CD4-positive, alpha-beta T cell treated with Interleukin-1 beta for 1 hour (primary cell): Measurements from ENCODE around the gene HSPA5.
"Not testable (repeated sequence)": the region's sequence is repeated elsewhere in the genome, so short reads cannot be mapped to it uniquely, and the experiment has no call there.

Experiments used
- DNase-seq, 2 donors: peaks; one replicate each; pipeline ENCODE4 v3.0.0-alpha.2; 2020 to 2022

Gene HSPA5

DNA sequence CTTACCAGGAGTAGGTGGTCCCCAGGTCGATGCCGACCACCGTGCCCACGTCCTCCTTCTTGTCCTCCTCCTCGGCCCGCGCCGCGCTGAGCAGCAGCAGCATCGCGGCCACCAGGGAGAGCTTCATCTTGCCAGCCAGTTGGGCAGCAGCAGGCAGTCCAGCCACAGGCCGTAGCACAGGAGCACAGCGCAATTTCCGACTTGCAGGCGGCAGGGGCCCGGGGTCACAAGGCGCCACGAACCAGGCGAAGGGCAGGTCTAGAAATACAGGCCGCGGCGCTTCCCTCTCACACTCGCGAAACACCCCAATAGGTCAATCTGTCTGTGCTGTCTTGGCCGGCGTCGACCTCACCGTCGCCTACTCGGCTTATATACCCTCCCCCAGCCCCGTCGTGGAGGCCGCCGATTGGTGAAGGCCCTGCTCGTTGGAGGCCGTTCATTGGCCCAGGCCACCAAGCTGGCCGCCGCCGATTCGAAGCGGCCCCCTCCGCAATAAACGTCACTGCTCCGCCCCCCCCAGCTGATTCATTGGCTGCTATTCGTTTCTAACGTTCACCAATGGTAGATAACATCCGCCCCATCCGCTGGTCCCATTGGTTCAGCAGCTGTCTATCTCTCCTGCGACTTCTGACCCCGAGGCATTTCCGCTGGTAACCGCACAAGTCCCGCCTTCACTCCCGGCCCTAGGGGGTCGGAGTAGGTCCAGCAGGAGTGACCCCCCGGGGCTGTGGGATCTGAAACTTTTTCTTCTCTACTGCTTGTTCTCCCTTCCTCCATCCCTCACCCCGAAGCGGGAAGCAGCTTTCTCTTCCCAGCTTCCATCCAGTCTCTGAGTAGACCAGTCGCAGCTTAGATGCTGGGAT lies at the start of gene HSPA5:
TSS of gene HSPA5 (minus strand) at position 344 of the 863 bp plus-strand sequence. CDS start at position 127, 217 bp downstream.
- peak; percentile 99 to 100 for DNase-seq

DNA sequence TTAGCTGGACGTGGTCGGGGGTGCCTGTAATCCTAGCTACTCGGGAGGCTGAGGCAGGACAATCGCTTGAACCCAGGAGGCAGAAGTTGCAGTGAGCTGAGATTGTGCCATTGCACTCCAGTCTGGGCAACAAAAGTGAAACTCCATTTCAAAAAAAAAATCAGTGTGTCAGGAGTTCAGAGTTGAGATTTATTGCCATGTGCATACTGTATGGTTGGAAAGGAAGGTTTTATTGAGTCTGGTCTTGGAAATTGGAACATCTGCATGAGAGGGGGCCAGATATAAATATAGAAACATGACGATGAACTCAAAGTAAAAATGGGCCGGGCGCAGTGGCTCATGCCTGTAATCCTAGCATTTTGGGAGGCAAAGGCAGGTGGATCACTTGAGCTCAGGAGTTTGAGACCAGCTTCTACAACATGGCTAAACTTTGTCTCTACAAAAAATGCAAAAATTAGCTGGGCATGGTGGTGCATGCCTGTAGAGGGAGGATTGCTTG lies 45.8 kb upstream of the HSPA5 start:
- not testable (repeated sequence) for DNase-seq

DNA sequence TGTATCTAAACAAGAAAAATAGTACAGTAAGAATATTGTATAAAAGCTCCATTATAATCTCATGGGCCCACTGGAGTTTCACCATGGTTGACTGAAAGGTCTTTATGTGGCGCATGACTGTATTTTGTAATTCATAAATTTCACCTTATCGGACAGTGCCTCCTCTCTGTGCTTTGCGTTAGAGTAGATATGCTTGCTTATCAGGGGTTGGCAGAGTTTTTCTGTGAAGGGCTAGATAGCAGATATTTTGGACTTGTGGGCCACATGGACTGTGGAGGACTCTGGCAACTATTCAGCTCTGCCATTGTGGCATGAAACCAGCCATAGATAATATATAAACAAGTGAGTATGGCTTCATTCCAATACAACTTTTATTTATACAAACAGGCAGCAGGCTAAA lies 43.7 kb upstream of the HSPA5 start:
- no peak for DNase-seq

DNA sequence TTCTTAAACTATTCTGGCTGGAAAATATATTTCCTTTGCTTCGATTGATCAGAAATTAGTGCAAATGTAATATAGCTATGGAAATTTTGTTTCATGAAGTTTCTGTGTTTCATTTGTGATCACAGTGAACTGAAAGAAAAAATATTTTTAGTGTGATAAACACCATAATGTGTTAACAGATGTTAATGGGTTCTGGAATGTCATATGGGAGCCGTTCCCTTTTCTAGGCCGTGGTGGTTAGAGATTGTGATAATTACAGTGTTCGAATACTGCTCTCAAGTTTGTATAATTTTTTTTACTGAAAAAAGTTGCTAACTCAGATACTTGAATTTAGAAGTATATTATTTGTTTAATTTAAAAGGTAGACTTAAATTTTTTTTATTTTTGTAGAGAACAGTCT lies 39.8 kb upstream of the HSPA5 start:
- DNase-seq: no peak

DNA sequence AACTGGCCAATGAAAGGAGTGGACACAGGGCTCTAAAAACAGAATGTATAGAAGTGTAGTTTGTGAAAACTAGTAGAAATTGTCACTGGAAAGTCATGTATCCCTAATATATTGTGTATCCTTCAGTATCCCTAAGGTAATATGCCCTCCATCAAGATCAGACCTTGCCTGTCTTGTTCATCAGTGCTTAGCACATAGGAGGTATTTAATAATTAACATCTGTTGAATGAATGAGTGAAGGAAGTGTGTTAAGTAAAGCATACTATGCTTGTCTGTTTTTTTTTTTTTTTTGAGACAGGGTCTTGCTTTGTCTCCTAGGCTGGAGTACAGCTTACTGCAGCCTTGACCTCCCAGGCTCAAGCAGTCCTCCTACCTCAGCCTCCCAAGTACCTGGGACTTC lies 36.3 kb upstream of the HSPA5 start:
- no peak for DNase-seq

DNA sequence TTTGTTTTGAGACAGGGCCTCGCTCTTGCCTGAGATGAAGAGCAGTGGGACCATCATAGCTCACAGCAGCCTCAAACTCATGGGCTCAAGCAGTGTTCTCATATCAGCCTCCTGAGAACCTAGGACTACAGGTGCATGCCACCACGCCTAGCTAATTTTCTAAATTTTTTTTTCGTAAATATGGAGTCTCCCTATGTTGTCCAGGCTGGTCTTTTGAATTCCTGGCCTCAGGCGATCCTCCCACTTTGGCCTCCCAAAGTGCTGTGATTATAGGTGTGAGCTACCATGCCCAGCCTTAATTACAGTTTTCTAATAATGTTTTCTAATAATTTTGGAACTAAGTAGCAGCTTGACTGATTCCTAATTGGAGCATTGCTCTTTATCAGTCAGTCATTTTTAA lies 35.6 kb upstream of the HSPA5 start:
- no peak for DNase-seq

DNA sequence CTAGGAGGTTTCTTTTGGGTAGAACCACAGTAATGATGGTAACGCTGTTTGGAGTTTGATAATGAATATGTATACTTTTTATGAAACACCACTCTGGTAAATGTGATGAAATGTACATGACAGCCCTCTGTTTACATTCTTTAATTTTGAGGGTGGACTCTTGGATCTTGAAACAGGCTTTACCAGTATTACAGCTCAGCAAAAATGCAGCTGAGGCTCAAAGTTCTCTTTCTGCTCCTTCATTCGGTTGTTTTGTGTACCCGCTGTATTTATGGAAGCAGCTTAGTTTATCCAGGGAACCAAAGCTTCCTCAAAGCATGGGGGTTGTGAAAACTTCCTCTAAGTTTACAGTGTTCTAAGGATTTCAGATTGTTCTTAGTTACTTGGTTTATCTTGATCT lies 31.6 kb upstream of the HSPA5 start:
- no peak for DNase-seq

DNA sequence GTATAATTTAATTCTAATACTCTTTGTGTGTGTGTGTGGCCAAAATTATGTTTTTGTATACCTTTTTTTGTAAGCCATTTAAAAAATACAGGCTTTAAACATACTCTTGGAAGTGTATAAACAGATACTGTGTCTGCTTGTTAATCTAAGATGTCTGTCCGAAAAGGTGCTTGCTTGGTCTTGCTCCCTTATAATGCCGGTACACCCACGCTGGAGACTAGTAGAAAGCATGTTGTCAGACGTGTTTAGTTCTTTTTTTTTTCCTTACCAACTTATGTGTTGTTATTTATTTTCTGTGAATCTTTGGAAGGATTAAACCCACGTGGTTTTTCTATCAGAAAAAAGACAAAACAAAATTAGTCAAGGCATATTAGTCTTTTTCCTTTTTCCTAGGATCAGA lies 29.9 kb upstream of the HSPA5 start:
- no peak for DNase-seq

DNA sequence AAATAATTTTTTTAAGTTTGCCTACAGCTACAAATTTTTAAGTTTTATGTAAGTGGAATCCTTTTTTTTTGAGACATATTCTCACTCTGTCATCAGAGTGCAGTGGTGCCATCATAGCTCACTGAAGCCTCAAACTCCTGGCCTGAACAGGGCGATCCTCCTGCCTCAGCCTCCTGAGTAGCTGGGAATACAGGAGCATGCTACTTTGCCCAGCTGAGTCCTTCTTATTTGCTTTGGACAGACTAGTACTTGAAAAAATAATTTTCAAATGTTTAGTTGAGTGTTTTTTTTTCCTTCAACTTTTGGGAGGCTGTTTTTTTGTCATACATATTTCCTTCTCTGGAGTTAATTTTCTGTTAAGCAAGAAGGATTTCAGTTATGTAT lies 27.9 kb upstream of the HSPA5 start:
- no peak for DNase-seq

DNA sequence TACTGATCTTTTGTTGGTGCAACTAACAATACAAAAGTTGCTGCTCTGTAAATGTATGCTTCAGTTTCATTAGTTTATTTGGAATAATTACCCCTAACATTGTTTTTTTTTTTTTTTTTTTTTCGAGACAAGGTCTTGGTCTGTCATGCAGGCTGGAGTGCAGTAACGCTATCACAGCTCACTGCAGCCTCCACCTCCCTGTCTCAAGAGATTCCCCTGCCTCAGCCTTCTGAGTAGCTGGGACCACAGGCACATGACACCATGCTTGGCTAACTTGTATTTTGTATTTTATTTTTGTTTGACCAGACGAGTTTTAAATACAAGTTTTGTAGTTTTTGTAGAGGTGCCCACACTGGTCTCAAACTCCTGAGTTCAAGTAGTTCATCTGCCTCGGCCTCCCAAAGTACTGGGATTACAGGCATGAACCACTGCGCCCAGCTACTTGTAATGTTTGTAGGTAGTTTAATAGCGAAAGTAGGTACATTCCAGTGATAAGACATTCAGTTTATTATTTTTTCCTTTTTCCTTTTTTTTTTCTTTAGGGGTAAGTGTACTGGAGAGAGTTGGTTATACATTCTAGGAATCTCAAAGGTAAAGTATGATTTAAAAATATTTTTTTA lies 27.4 kb upstream of the HSPA5 start:
- DNase-seq: no peak

DNA sequence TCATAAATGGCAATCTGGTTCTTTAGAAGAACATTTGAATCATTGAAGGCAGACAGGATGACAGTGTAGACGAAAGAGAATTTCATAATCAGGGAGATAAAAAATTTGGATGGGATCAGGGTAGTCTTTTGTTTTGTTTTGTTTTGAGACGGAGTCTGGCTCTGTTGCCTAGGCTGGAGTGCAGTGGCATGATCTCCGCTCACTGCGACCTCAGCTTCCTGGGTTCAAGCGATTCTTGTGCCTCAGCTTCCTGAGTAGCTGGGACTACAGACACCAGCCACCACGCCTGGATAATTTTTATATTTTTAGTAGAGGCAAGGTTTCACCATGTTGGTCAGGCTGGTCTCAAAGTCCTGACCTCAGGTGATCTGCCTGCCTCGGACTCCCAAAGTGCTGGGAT lies 22.9 kb upstream of the HSPA5 start:
- DNase-seq: peak; percentile 42 to 58

DNA sequence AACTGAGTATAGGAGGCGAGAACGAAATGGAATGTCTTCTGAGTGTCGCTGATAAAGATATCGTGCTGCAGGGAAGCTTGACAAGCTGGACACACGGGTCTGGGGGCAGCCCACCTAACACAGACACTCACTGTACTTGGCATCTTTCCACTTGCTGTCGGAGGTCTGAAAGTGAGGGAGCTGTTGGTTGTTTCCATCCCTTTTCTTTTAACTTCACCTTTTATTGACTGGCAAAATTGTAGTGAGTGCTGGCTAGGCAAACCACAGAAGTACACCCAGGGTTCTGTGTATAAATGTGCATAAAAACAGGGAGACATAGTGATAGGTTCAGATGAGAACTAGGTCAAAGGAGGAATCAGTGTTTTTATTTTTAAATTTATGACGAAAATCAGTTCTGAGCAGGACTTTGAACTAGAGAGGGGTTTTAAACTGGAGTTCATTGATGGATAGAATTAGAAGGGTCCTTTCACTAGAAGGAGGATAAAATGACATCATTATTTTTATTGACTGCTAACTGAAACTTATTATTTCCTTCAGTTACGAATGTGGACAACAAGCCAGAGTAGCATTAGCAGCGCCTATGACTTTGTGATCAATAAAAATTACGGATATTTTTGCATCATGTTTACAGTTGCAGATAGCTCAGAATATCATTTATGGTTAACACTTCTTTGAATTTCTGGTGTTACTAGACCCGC lies 21.3 kb upstream of the HSPA5 start:
- peak in 1 of 2 donors; percentile 20 for DNase-seq

DNA sequence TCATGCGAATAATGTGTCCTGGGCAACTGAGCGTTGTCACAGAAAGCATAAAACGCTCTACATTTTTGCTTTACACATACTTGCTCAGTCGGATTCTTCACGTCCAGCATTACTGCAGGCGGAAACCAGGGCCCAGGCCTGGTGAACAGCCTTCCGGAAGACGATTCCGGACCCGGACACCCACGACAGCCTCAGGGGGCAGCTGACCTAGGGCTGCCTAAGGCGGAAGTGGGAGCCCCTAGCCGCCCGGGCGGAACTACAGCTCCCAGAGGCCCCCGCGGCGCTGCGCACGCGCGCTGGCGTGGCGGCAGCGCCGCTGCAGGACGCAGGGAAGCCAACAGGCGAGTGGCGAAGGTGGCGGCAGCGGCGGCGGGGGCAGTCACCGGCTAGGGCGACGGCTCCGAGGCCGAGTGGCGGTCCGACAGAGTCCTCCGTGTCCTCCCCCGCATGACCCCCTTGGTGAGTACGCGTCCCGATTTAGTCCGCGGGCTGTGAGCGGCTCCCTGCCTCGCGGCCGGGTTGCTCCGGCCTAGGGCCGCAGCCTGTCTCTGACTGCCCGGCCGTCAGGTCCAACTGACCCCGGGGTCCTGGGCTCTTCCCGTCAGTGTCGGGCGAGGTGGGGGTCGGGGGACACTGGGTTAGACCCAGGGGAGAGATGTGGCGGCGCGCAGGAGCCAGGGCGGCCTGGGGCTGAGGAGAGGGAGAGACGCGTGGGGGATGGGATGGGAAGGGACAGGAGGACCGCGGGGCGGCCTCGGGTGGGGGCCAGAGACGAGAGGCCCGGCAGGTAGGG lies 20.6 kb upstream of the HSPA5 start, which contains the start of gene GAPVD1:
TSS of gene GAPVD1 (plus strand) at position 326 of the 793 bp plus-strand sequence. CDS start 37,096 bp downstream, outside the sequence.
- peak; percentile 92 to 93 for DNase-seq

DNA sequence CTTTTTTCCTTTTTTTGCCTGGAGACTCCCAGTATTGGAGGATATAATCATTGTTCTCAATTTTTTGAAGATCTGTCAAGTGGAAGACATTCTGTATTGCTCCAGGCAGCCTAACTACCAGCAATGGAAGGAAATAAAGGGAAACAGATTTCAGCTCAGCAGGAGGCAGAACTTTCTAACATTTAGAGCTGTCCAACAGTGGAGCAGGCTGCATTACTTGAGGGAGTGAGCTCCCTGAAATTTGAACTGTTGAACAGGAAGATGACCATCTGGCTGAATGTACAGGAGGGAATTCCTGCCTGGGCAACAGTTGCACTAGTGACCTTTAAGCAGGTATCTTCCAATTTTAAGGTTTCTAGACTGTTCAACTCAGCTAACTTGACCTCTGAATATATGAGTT lies 19.4 kb upstream of the HSPA5 start:
- DNase-seq: no peak

DNA sequence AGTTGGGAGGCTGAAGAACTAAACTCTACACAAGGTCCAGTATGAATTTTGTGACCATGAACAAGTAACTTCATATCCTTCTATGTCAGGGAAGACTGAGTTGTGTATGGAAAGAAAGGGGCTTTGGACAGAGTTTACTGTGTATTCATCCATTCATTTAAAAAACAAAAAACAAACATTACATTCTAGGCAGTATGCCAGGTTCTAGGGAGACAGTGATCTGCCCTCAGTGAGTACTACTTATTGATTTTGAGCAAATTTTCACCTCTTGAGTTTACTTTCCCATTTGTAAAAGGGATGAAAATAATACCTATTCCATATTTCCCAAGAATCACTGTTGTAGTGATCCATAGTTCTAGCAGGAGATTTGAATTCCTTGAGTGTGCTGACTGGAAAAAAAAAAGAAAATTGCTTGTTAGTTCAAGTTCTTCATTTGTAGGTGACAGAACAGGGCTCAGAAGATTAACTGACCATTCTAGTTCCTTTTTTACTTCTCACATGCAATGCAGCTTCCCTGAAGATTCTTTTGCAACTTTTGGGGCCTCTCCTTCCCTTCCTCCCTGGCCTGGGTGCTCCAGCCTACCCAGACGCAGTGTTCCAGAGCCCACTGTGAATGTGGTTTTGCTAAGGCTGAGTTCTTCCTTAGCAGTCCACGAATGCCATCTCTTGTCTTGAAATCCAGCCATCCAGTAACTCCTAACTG lies 17.8 kb upstream of the HSPA5 start:
- DNase-seq: no peak

DNA sequence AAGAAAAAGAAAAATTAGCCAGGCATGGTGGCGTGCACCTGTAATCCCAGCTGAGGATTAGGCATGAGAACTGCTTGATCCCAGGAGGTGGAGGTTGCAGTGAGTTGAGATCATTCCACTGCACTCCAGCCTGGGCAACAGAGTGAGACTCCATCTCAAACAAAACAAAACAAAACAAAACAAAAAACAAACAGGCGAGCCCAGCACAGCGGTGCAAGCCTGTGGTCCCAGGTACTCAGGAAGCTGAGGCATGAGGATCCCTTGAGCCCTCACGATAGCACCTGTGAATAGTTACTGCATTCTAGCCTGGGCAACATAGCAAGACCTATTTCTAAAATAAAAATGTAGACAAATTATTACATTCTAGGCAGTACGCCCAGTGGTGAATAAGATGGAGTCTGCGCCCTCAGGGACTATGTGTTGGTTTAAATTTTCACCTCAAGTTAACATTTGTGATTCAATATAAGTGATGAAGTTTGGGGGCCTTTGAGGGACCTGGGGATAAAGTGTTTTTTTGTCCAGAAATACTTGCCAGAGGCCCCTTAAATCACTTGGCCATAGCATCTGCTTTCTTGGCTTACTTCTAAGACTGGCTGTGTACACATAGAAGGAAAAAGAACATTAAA lies 17.1 kb upstream of the HSPA5 start:
- no peak for DNase-seq

DNA sequence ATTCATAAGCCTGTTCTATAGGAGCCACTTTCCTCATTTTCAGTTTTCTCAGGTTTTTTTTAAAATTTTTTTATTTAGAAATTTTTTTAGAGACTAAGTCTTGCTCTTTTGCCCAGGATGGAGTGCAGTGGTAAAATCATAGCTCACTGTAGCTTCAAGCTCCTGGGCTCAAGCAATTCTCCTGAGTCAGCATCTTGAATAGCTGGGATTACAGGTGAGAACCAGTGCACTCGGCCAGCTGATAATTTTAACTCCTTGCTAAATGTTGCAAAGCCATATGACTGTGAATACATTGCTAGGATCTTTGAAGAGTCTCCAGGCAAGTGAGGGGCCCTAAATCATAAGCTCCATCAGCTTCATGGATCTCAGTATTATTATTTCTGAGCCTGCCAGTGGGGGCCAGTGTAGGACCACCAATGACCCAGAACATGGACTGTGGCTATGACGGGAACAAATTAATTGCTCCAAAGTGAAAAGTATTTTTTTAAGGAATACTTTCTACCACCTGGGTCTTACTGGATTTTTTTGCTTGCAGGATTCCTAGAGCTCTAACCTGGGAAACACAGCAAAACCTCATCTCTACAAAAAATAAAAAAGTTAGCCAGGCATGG lies 14.7 kb upstream of the HSPA5 start:
- no peak for DNase-seq

DNA sequence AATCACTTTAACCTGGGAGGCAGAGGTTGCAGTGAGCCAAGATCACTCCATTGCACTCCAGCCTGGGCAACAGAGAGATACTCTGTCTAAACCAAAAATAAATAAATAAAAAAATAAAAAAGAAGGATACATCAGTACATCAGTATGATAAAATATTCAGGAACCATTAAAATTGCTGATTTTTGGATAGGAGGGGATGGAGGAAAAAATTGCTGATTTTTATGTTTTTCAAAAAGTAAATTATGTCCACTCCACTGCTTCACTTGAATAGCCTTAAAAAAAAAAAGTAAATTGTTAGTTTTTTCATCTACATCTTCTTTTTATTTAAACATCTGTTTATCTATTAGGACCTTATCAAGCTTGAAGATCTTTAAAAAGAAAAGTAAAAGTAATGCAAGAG lies 13.1 kb upstream of the HSPA5 start:
- DNase-seq: no peak

DNA sequence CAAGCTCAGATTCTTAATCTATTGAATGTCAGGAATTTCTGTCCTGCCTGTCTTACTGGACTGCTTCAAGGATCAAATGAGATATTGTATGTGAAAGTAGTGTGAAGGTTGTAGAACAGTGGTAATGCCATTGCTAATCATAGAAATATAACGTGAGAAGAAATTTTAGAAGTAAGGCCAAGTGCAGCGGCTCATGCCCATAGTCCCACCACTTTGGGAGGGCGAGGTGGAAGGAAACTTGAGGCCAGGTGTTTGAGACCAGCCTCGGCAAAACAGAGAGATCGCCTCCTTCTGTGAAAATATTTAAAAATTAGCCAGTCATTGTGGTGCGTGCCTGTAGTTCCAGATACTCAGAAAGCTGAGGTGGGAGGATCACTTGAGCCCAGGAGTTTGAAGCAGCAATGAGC lies 5.1 kb upstream of the HSPA5 start:
- DNase-seq: no peak

DNA sequence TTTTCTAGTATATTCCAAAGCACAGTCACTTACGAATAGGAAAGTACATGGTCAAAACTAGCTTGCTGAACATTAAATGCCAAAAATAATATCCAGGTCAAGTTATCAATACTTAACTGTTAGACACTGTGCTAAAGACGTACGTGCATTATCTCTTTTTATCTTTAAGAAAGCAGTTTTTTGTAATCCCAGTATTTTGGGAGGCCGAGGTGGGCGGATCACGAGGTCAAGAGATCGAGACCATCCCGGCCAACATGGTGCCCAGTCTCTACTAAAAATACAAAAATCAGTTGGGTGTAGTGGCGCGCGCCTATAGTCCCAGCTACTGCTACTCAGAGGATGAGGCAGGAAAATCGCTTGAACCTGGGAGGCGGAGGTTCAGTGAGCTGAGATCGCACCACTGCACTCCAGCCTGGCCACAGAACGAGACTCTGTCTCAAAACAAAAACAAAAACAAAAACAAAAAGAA lies 2.7 kb upstream of the HSPA5 start:
- DNase-seq: no peak
